Pancreas (tissue), 10 donors: Measurements from ENCODE around the gene PHLDB2. TPM values are rescaled to one million over a fixed set of nuclear protein-coding genes. Genes with fewer than 3 reads are reported as not detected.

Experiments
- ATAC-seq, 4 donors: fragments of 200-7000 bp; cut with Tn5 transposase; one replicate each; pipeline versions ENCODE4 v1.8.0 to v1.9.1; 2020; ENCODE audit warnings: mild to moderate bottlenecking in 4 of 4, moderate library complexity in 4 of 4
- DNase-seq, 6 donors: peaks; one replicate each; pipeline ENCODE4 v3.0.0-alpha.2; 2020
- FAIRE-seq: peaks from 2 replicates; lab custom pipeline; 2012; peaks lifted over from hg19 to GRCh38; lab: Jason Lieb, UNC
- H3K27ac ChIP-seq, 4 donors: fragments of 200-600 bp; sonication (generic); 1 replicate in 3 of 4; 2 replicates in 1 of 4; pipeline versions ENCODE4 v1.5.0 to v1.8.0; 2020
- H3K27me3 ChIP-seq, 4 donors: fragments of 200-600 bp; one replicate each; pipeline ENCODE4 v1.8.0; 2021
- H3K36me3 ChIP-seq, 3 donors: fragments of 200-600 bp; sonication (generic) in 1 of 3; one replicate each; pipeline versions ENCODE4 v1.5.0 to v1.8.0; 2020 to 2021
- H3K4me1 ChIP-seq, 3 donors: fragments of 200-600 bp; one replicate each; pipeline ENCODE4 v1.8.0; 2021
- H3K4me3 ChIP-seq, 4 donors: fragments of 200-600 bp; sonication (generic) in 2 of 4; one replicate each; pipeline versions ENCODE4 v1.5.0 to v1.8.0; 2020 to 2021
- H3K9me3 ChIP-seq, 4 donors: fragments of 200-600 bp; one replicate each; pipeline ENCODE4 v1.8.0; 2021
- CTCF ChIP-seq, 4 donors: fragments of 200-600 bp; sonication (generic) in 3 of 4; IDR thresholded peaks; one replicate each; pipeline versions ENCODE4 v1.5.0 to v1.8.0; 2021; ENCODE audit warnings: antibody characterized with exemption in 4 of 4
- WGBS, 2 donors: extraction: QIAGEN DNeasy Blood & Tissue Kit; methylation state at CpG; one replicate each; pipeline ENCODE4 v1.1.7; 2013; 5-methylcytosine and 5-hydroxymethylcytosine counted together
- intact Hi-C, 3 donors: fragments of 100-400 bp; cut with DNase I; formaldehyde crosslinking; loops; one replicate each; pipeline versions ENCODE4 v1.11.1 to v1.14.2; 2022
- polyA plus RNA-seq, 2 donors: library from polyadenylated mRNA; stranded (reverse); fragments of 200-250 nt; gene quantifications; one replicate each; pipeline ENCODE4 v1.2.3, GENCODE V29; 2013
- total RNA-seq, 6 donors: library from RNA; stranded (reverse); fragmentation: NEBNext Ultra II Directional in 4 of 6; extraction: Animal tissue kit (Norgen Biotek cat#: 25700) in 4 of 6; gene quantifications; one replicate each; pipeline versions ENCODE4 v1.2.1 to v1.2.4, GENCODE V29; 2021 to 2023
- donor health status: healthy with polysubstance abuse.
- donor health status: DM: no; HTN: no; CAD: no; lungs with moderate emphysema.
- donor health status: DM: no; HTN: no; CAD: no.
- donor health status: control.
- donor health status: control.
- donor health status: Bipolar disorder and iron deficiency.
- donor health status: DM: yes; HTN: yes; CAD: no.
- donor health status: DM: no; HTN: no; CAD: no.
- donor health status: DM: no; HTN: no; CAD: no.
- donor health status: DM: yes; HTN: yes; CAD: no.

The PHLDB2 gene
- total and polyA plus RNA-seq, 8 donors = 10.8 to 36.7 (median 15.1) TPM

- 94% methylated on average over 6 of the region's 6 CpGs for WGBS, 2 donors
Measured at GRCh38 chr3:111828530-111828929, 30.5 kb upstream of the PHLDB2 start.

GRCh38 chr3:111829023-111829422, 30.0 kb upstream of the PHLDB2 start:
- no peak for TF ChIP-seq CTCF (IDR thresholded peaks at IDR 0.05)
- no peak for DNase-seq
- H3K4me1 ChIP-seq = no peaks in the 10 kb centered on the region
- no peak for FAIRE-seq
- WGBS, 2 donors = 67 to 78% methylated on average over 1 of the region's 1 CpG
- no peak overlapping the region for H3K4me3 ChIP-seq
- H3K27ac ChIP-seq = no peak overlapping the region
- H3K27me3 ChIP-seq = no peaks in the 10 kb centered on the region
- no peaks in the 10 kb centered on the region for H3K9me3 ChIP-seq
- no peak for ATAC-seq
- intact Hi-C loops = no loop called here
- no peaks in the 10 kb centered on the region for H3K36me3 ChIP-seq

More at GRCh38 chr3:111828530-111828929, 30.5 kb upstream of the PHLDB2 start:
- Histone ChIP-seq H3K27me3 (no peaks in the 10 kb centered on the region), H3K9me3 (no peaks in the 10 kb centered on the region), H3K36me3 (no peaks in the 10 kb centered on the region), H3K27ac (no peak overlapping the region), H3K4me1 (no peaks in the 10 kb centered on the region), H3K4me3 (no peak overlapping the region)
- ATAC-seq (no peak), DNase-seq (no peak), FAIRE-seq (no peak)
- no peak for TF ChIP-seq CTCF (IDR thresholded peaks at IDR 0.05)
- intact Hi-C loops = no loop called here

GRCh38 chr3:111831840-111832239, 27.2 kb upstream of the PHLDB2 start:
- TF ChIP-seq CTCF (IDR thresholded peaks at IDR 0.05) = no peak
- no peaks in the 10 kb centered on the region for H3K36me3 ChIP-seq
- H3K4me1 ChIP-seq = no peaks in the 10 kb centered on the region
- no peak overlapping the region for H3K27ac ChIP-seq
- DNase-seq = no peak
- ATAC-seq = peak in 3 of 4 donors; percentile 25 to 53 (median 30)
- H3K4me3 ChIP-seq = no peak overlapping the region
- intact Hi-C loops = no loop called here
- no peaks in the 10 kb centered on the region for H3K9me3 ChIP-seq
- no peaks in the 10 kb centered on the region for H3K27me3 ChIP-seq
- no peak for FAIRE-seq

GRCh38 chr3:111837112-111837511, 22.0 kb upstream of the PHLDB2 start:
- Histone ChIP-seq H3K9me3 (no peaks in the 10 kb centered on the region), H3K27ac (no peak overlapping the region), H3K36me3 (no peaks in the 10 kb centered on the region), H3K4me3 (no peak overlapping the region), H3K27me3 (no peaks in the 10 kb centered on the region), H3K4me1 (no peaks in the 10 kb centered on the region)
- DNase-seq = no peak
- no peak for ATAC-seq
- 49 to 57% methylated on average over 3 of the region's 3 CpGs for WGBS, 2 donors
- FAIRE-seq = no peak
- intact Hi-C loops = no loop called here
- TF ChIP-seq CTCF (IDR thresholded peaks at IDR 0.05) = no peak

GRCh38 chr3:111838133-111838532, 20.9 kb upstream of the PHLDB2 start:
- TF ChIP-seq CTCF (IDR thresholded peaks at IDR 0.05) = no peak
- no peak for FAIRE-seq
- ATAC-seq = peak in 1 of 4 donors; percentile 23
- no peaks in the 10 kb centered on the region for H3K9me3 ChIP-seq
- H3K36me3 ChIP-seq = no peaks in the 10 kb centered on the region
- H3K27me3 ChIP-seq = no peaks in the 10 kb centered on the region
- no peak for DNase-seq
- no peak overlapping the region for H3K27ac ChIP-seq
- no peaks in the 10 kb centered on the region for H3K4me1 ChIP-seq
- intact Hi-C loops = no loop called here
- 43 to 45% methylated on average over 5 of the region's 5 CpGs for WGBS, 2 donors
- H3K4me3 ChIP-seq = no peak overlapping the region
